Lower leg skin (tissue), 4 donors: ENCODE results near the gene AIM2. TPM values are rescaled to one million over a fixed set of nuclear protein-coding genes. Genes with fewer than 3 reads are reported as not detected.

Experiments used
- DNase-seq, 2 donors: peaks; one replicate each; pipeline ENCODE4 v3.0.0-alpha.2; 2019; ENCODE audit warnings: low spot score in 2 of 2
- H3K4me3 ChIP-seq: fragments of 200-600 bp; sonication (generic); 2 replicates; pipeline ENCODE4 v1.5.1; 2017; ENCODE audit warnings: mild to moderate bottlenecking, low read depth; ENCODE audit not compliant: poor library complexity, severe bottlenecking
- CTCF ChIP-seq, 3 donors: fragments of 450-650 bp; IDR thresholded peaks; one replicate each; pipeline ENCODE4 v1.5.1; 2016; ENCODE audit warnings: antibody characterized with exemption in 3 of 3, mild to moderate bottlenecking in 3 of 3, moderate library complexity in 2 of 3
- POLR2A ChIP-seq, 2 donors: fragments of 450-650 bp; IDR thresholded peaks; one replicate each; pipeline ENCODE4 v1.6.1; 2016 to 2017; ENCODE audit warnings: antibody characterized with exemption in 2 of 2, mild to moderate bottlenecking in 1 of 2, moderate library complexity in 1 of 2
- WGBS, 2 donors: methylation state at CpG; one replicate each; pipeline ENCODE4 v1.1.5; 2018; 5-methylcytosine and 5-hydroxymethylcytosine counted together
- intact Hi-C: fragments of 100-400 bp; cut with DNase I; formaldehyde crosslinking; loops from one replicate; pipeline ENCODE4 v1.15.0; 2023; ENCODE audit warnings: low total_unique reads
- total RNA-seq, 4 donors: library from RNA; depleted of rRNA; stranded (reverse); fragments of >200 nt; gene quantifications; one replicate each; pipeline ENCODE4 v1.1.0, GENCODE V29; 2016

AIM2 gene
- total RNA-seq, 4 donors from 2014 or later: 0.16 to 3.5 TPM; not detected in 2

- intact Hi-C loops: no loop called here
- TF ChIP-seq CTCF (IDR thresholded peaks at IDR 0.05) (no peak), POLR2A (IDR thresholded peaks at IDR 0.05) (no peak)
- no peak for DNase-seq
- 31 to 54% methylated on average over 2 of the region's 2 CpGs for WGBS, 2 donors
- H3K4me3 ChIP-seq: no peak overlapping the region
These were observed 14.6 kb upstream of the AIM2 start for GRCh38 chr1:159091180-159091560.

- no peak overlapping the region for H3K4me3 ChIP-seq
- intact Hi-C loops: no loop called here
- no peak for DNase-seq
- 83 to 86% methylated on average over 4 of the region's 4 CpGs for WGBS, 2 donors
- TF ChIP-seq POLR2A (IDR thresholded peaks at IDR 0.05) (no peak), CTCF (IDR thresholded peaks at IDR 0.05) (no peak)
These were observed 14.0 kb upstream of the AIM2 start for GRCh38 chr1:159090286-159091179.

- intact Hi-C loops: no loop called here
- 95 to 96% methylated on average over 4 of the region's 4 CpGs for whole genome bisulfite sequencing, 2 donors
- no peak for DNase-seq
- H3K4me3 ChIP-seq: no peak overlapping the region
- TF ChIP-seq CTCF (IDR thresholded peaks at IDR 0.05) (no peak), POLR2A (IDR thresholded peaks at IDR 0.05) (no peak)
These were observed 12.7 kb upstream of the AIM2 start for GRCh38 chr1:159089184-159089791.

- no peak for DNase-seq
- intact Hi-C loops: no loop called here
- TF ChIP-seq CTCF (IDR thresholded peaks at IDR 0.05): no peak
- TF ChIP-seq POLR2A (IDR thresholded peaks at IDR 0.05): no peak
- 70% methylated on average over 6 of the region's 6 CpGs for WGBS, 2 donors
- no peak overlapping the region for H3K4me3 ChIP-seq
These were observed 12.1 kb upstream of the AIM2 start for GRCh38 chr1:159088546-159089183.

GRCh38 chr1:159088050-159088449, 11.5 kb upstream of the AIM2 start:
- no peak overlapping the region for H3K4me3 ChIP-seq
- WGBS, 2 donors: 26 to 28% methylated on average over 2 of the region's 2 CpGs
- intact Hi-C loops: no loop called here
- DNase-seq: no peak
- TF ChIP-seq CTCF (IDR thresholded peaks at IDR 0.05) (no peak), POLR2A (IDR thresholded peaks at IDR 0.05) (no peak)
